Mucosa of descending colon (tissue), 3 donors: ENCODE measurements around the gene ZNF280A. TPM values are rescaled to one million over a fixed set of nuclear protein-coding genes. Genes with fewer than 3 reads are reported as not detected.

Experiments
- ATAC-seq: fragments of 200-7000 bp; cut with Tn5 transposase; one replicate; pipeline ENCODE4 v1.9.1; 2020; ENCODE audit warnings: mild to moderate bottlenecking, moderate library complexity
- DNase-seq, 3 donors: peaks; one replicate each; pipeline ENCODE4 v3.0.0-alpha.2; 2020
- H3K36me3 ChIP-seq: fragments of 200-600 bp; one replicate; pipeline ENCODE4 v1.8.0; 2021; ENCODE audit warnings: low read depth, mild to moderate bottlenecking
- H3K4me1 ChIP-seq: fragments of 200-600 bp; one replicate; pipeline ENCODE4 v1.8.0; 2021; ENCODE audit warnings: low read depth, mild to moderate bottlenecking
- H3K4me3 ChIP-seq: fragments of 200-600 bp; one replicate; pipeline ENCODE4 v1.8.0; 2021; ENCODE audit warnings: mild to moderate bottlenecking
- H3K9me3 ChIP-seq: fragments of 200-600 bp; one replicate; pipeline ENCODE4 v1.8.0; 2021; ENCODE audit warnings: mild to moderate bottlenecking
- intact Hi-C, 2 donors: fragments of 100-400 bp; cut with DNase I in 1 of 2; cut with micrococcal nuclease in 1 of 2; formaldehyde crosslinking; loops; one replicate each; pipeline versions ENCODE4 v1.11.0 to v1.11.1; 2022; cut with DNase I, micrococcal nuclease
- total RNA-seq, 3 donors: library from RNA; stranded (reverse); fragmentation: NEBNext Ultra II Directional in 2 of 3; extraction: Animal tissue kit (Norgen Biotek cat#: 25700) in 2 of 3; gene quantifications; one replicate each; pipeline versions ENCODE4 v1.2.1 to v1.2.4, GENCODE V29; 2021 to 2023
- TF ChIP-seq, protein P1 (sequence below): fragments of 200-600 bp; IDR thresholded peaks from one replicate; pipeline ENCODE4 v1.8.0; 2022; ENCODE audit warnings: antibody characterized with exemption, mild to moderate bottlenecking
- donor health status: DM: no; HTN: no; CAD: no; lungs with moderate emphysema.
- donor health status: DM: no; HTN: no; CAD: no.
- donor health status: DM: no; HTN: yes; CAD: no.

ZNF280A gene
- total RNA-seq, 3 donors from 2014 or later: not detected

DNA sequence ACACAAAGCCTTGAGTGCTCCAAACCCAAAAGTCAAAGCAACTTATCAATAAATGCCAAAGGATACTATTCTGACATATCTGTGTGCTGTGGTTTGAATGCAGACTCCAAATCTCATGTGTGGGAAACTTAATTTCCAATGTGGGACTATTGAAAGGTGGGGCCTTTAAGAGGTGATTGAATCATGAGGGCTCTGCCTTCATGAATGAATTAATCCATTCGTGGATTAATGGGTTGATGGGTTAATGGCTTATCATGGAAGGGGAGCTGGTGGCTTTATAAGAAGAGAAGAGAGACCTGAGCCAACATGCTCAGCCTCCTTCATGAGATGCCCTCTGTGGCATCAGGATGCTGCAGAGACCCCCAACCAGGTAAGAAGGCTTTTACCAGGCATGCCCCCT is 16.8 kb upstream of the ZNF280A start:
- no peaks in the 10 kb centered on the region for H3K4me1 ChIP-seq
- no peak overlapping the region for H3K4me3 ChIP-seq
- no peak for ATAC-seq
- intact Hi-C loops: no loop called here
- TF ChIP-seq, protein P1, sequence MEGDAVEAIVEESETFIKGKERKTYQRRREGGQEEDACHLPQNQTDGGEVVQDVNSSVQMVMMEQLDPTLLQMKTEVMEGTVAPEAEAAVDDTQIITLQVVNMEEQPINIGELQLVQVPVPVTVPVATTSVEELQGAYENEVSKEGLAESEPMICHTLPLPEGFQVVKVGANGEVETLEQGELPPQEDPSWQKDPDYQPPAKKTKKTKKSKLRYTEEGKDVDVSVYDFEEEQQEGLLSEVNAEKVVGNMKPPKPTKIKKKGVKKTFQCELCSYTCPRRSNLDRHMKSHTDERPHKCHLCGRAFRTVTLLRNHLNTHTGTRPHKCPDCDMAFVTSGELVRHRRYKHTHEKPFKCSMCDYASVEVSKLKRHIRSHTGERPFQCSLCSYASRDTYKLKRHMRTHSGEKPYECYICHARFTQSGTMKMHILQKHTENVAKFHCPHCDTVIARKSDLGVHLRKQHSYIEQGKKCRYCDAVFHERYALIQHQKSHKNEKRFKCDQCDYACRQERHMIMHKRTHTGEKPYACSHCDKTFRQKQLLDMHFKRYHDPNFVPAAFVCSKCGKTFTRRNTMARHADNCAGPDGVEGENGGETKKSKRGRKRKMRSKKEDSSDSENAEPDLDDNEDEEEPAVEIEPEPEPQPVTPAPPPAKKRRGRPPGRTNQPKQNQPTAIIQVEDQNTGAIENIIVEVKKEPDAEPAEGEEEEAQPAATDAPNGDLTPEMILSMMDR: no peak
- no peak for DNase-seq
- H3K9me3 ChIP-seq: no peaks in the 10 kb centered on the region
- H3K36me3 ChIP-seq: no peaks in the 10 kb centered on the region

DNA sequence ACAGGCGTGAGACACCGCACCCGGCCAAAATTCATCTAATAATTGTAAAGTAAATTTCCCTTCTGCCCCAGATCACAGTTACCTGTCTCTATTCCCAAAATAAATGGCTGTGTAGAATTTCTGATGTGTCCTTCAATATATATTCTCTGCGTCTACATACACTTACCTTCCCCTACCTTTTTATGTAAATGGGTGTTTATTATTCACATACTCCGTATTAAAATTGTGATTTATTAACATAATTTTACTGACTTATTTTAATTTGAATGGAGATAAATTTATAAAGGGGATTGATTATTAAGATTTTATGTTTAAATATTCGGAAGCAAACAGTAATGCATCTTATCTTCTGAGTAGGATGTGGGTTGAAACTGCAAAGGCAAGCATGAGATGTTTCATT is 16.4 kb upstream of the ZNF280A start:
- Histone ChIP-seq H3K4me1 (no peaks in the 10 kb centered on the region), H3K4me3 (no peak overlapping the region), H3K9me3 (no peaks in the 10 kb centered on the region), H3K36me3 (no peaks in the 10 kb centered on the region)
- intact Hi-C loops: no loop called here
- ATAC-seq: no peak
- TF ChIP-seq, protein P1: no peak
- DNase-seq: no peak

DNA sequence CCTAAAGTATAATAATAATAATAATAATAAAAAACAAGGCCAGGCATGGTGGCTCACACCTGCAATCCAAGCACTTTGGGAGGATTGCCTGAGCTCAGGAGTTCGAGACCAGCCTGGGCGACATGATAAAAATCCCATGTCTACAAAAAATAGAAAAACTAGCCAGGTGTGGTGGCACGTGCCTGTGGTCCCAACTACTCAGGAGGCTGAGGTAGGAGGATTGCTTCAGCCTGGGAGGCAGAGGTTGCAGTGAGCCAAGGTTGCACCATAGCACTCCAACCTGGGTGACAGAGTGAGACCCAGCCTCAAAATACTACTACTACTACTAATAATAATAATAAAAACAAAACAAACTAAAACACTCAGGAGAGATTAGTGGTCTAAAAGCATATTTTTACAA is 15.6 kb upstream of the ZNF280A start:
- no peak overlapping the region for H3K4me3 ChIP-seq
- DNase-seq: no peak
- ATAC-seq: no peak
- intact Hi-C loops: no loop called here
- TF ChIP-seq, protein P1: no peak
- H3K9me3 ChIP-seq: no peaks in the 10 kb centered on the region
- H3K4me1 ChIP-seq: no peaks in the 10 kb centered on the region
- no peaks in the 10 kb centered on the region for H3K36me3 ChIP-seq

DNA sequence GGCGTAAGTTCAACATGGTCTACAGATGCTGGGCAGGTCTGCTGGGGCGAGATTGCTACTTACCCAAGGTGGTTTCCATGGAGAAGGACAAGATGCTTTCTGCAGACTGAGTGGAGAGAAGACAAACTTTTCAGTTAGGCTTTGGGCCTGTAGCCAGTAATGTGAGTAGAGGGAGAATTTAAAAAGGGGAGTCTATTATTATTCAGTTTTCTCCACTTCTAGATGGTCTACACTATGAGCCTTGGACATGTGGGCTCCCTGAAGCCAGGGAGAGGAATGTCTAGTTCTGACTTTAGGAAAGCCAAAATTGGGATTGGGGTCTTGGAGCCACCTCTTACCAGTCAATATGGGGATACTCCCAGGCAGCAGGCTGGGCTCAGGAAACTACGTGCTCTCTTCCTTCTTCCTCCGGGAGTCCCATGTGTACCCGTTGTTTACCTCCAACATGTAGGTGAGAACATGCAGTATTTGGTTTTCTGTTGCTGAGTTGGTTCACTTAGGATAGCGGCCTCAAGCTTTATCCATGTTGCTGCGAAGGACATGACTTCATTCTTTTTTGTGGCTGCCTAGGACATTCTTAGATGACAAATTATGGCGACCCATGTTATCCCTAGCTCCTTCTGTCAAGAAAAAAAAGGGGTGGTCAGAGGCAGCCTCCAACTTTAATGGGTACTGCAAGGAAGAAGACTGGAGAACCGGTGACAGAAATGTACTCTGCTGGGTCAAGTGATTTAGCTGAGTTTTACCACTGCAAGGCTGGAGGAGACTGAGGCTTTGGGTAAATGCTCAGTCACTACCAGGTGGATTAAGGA is 14.7 kb upstream of the ZNF280A start:
- H3K4me1 ChIP-seq: no peaks in the 10 kb centered on the region
- DNase-seq (no peak), ATAC-seq (no peak)
- H3K36me3 ChIP-seq: no peaks in the 10 kb centered on the region
- H3K9me3 ChIP-seq: no peaks in the 10 kb centered on the region
- H3K4me3 ChIP-seq: no peak overlapping the region
- intact Hi-C loops: no loop called here
- TF ChIP-seq, protein P1: no peak

DNA sequence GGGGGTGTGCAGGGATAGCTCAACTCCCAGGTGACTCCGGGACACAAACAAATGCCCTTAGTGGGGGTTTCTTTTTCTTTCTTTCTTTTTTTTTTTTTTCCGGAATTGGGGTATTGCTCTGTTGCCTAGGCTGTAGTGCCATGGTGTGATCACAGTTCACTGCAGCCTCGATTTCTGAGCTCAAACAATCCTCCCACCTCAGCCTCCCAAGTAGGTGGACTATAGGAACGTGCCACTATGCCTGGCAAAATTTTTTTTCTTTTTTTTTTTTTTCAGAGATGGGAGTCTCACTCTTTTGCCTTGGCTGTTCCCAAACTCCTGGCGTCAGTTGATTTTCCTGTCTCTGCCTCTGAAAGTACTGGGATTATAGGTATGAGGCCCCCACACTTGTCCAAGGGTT is 13.8 kb upstream of the ZNF280A start:
- TF ChIP-seq, protein P1: no peak
- DNase-seq (no peak), ATAC-seq (no peak)
- intact Hi-C loops: no loop called here
- Histone ChIP-seq H3K36me3 (no peaks in the 10 kb centered on the region), H3K4me1 (no peaks in the 10 kb centered on the region), H3K9me3 (no peaks in the 10 kb centered on the region), H3K4me3 (no peak overlapping the region)
